K562 (cell line): Measurements from ENCODE around the gene METTL23. TPM values are rescaled to one million over a fixed set of nuclear protein-coding genes. Genes with fewer than 3 reads are reported as not detected.

Experiments used
- BHLHE40 ChIP-seq: IDR thresholded peaks from 2 replicates; pipeline ENCODE4 v1.6.1; 2011; ENCODE audit warnings: low read length, improper control_type of control experiment
- ETS2 ChIP-seq: IDR thresholded peaks from 2 replicates; pipeline ENCODE4 v1.6.1; 2016; ENCODE audit warnings: borderline replicate concordance, missing genetic modification characterization, mild to moderate bottlenecking, moderate library complexity, missing compliant biosample characterization; ENCODE audit not compliant: poor library complexity, severe bottlenecking
- MTA2 ChIP-seq: fragments of 450-650 bp; IDR thresholded peaks from 2 replicates; pipeline ENCODE4 v1.6.1; 2016; ENCODE audit warnings: low read depth
- PATZ1 ChIP-seq: fragments of 250-450 bp; sonication (Bioruptor Pico); IDR thresholded peaks from 2 replicates; pipeline ENCODE4 v1.5.0; 2020; ENCODE audit warnings: mild to moderate bottlenecking, borderline replicate concordance
- PHF8 ChIP-seq: fragments of 200-600 bp; sonication (generic); IDR thresholded peaks from 2 replicates; pipeline ENCODE4 v1.6.1; 2012; ENCODE audit warnings: mixed run types, mild to moderate bottlenecking, inconsistent platforms, low read length, moderate library complexity, borderline replicate concordance
- PRDM10 ChIP-seq: fragments of 450-650 bp; IDR thresholded peaks from 2 replicates; pipeline ENCODE4 v1.6.1; 2018; ENCODE audit not compliant: partially characterized antibody
- RBM14 ChIP-seq: fragments of 200-400 bp; formaldehyde crosslinking; IDR thresholded peaks from 2 replicates; pipeline ENCODE4 v1.6.1; 2018; ENCODE audit warnings: low read depth, mild to moderate bottlenecking, low read length, moderate library complexity, borderline replicate concordance; ENCODE audit not compliant: insufficient read depth
- RFX1 ChIP-seq: fragments of 450-650 bp; IDR thresholded peaks from 2 replicates; pipeline ENCODE4 v1.6.1; 2016; ENCODE audit warnings: mild to moderate bottlenecking, moderate library complexity
- SAP30 ChIP-seq: fragments of 200-600 bp; sonication (generic); IDR thresholded peaks from 2 replicates; pipeline ENCODE4 v1.6.1; 2012; ENCODE audit warnings: borderline replicate concordance, low read depth, mild to moderate bottlenecking, moderate library complexity, low read length, control low read depth, inconsistent platforms; ENCODE audit not compliant: insufficient read depth, poor library complexity, severe bottlenecking
- SRSF9 ChIP-seq: fragments of 200-400 bp; formaldehyde crosslinking; IDR thresholded peaks from 2 replicates; pipeline ENCODE4 v1.6.1; 2017; ENCODE audit warnings: low read depth, low read length, borderline replicate concordance
- ZNF133 ChIP-seq: fragments of 250-450 bp; sonication (Bioruptor Pico); IDR thresholded peaks from 2 replicates; pipeline ENCODE4 v1.4.0; 2020; ENCODE audit warnings: mild to moderate bottlenecking
- ZNF197 ChIP-seq: fragments of 200-800 bp; sonication (Bioruptor generic); IDR thresholded peaks from 2 replicates; pipeline ENCODE4 v1.6.1; 2016; ENCODE audit warnings: low read depth, missing genetic modification characterization, missing compliant biosample characterization
- ZNF76 ChIP-seq: fragments of 250-450 bp; sonication (Bioruptor Pico); IDR thresholded peaks from 2 replicates; pipeline ENCODE4 v1.4.0; 2020; ENCODE audit warnings: mild to moderate bottlenecking, moderate library complexity, borderline replicate concordance
- polyA plus RNA-seq, 8 experiments: library from polyadenylated mRNA; depleted of rRNA in 4 of 8; stranded (reverse) in 5 of 8; unstranded in 3 of 8; fragments of >200 nt; fragmentation: Nextera tagmentation in 2 of 8; fragmentation: Illumina TruSeq in 1 of 8; extraction: Ambion mirVana in 2 of 8; extraction: Trizol in 1 of 8; gene quantifications; 2 replicates each; pipeline versions ENCODE4 v1.2.1 to v1.2.3, GENCODE V29; 2011 to 2014; ENCODE audit warnings: inconsistent platforms in 1 of 8, missing spikeins in 1 of 8
- total RNA-seq, 7 experiments: library from RNA; depleted of rRNA in 6 of 7; stranded (reverse); fragments of >200 nt in 6 of 7; fragmentation: Illumina TruSeq in 2 of 7; extraction: Trizol in 2 of 7; gene quantifications; 2 replicates each; pipeline versions ENCODE4 v1.2.1 to v1.2.3, GENCODE V29; 2011 to 2021; ENCODE audit warnings: low replicate concordance in 1 of 7
- TF ChIP-seq, protein P1 (sequence below): fragments of 450-650 bp; IDR thresholded peaks from 2 replicates; pipeline ENCODE4 v1.6.1; 2016; ENCODE audit warnings: borderline replicate concordance
- TF ChIP-seq, protein P2 (sequence below): fragments of 250-450 bp; sonication (Bioruptor Pico); IDR thresholded peaks from 2 replicates; pipeline ENCODE4 v1.4.0; 2020; ENCODE audit warnings: mild to moderate bottlenecking, moderate library complexity

METTL23 gene
- total and polyA plus RNA-seq, 9 of the 15 experiments (the other 6 are each of a cell fraction or from before 2014, with no cell fraction given): 29.4 to 67.3 (median 41.6) TPM

DNA sequence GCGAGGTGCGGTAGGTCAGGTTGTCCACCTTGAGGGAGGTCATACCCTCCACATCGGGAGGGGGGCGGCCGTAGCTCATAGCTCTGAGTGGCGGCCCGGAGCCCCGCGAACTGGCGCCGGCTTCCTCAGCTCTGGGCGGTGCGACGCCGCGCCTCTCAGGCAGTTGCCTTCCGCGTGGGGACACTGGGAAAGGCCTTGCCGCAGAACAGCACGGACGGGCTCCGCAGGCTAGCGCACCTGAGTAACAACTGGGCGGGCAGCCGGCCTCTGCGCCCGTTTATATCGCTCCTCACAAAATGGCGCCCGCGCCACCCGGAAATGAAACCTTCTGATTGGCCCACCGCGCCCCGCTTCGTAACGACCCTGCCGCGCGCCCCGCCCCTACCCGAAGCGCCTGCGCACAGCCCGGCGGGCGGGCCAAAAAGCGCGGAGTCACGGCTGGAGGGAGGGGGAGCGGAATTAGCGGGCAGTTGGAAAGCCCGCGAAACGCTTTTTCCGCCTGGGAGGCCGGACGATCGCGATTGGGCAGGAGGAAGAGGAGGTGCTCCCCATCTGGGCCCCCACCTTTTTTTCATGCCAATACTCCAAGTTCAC is 10.5 kb downstream of the METTL23 start, which contains the start of gene SRSF2 (continued):
- TF ChIP-seq SAP30 (peak; percentile 66), ETS2 (tag) (no peak), ZNF133 (CRISPR knock-in tag) (no peak), PATZ1 (CRISPR knock-in tag) (no peak), ZNF76 (CRISPR knock-in tag) (no peak), ZNF197 (CRISPR knock-in tag) (no peak), BHLHE40 (peak; percentile 9; the same call in 1 of the 2 replicates), RBM14 (0 out of 2 replicates have a peak, but pooled peaks have one; percentile 64), RFX1 (no peak), PHF8 (peak; percentile 99), SRSF9 (no peak), MTA2 (no peak), PRDM10 (no peak)
- TF ChIP-seq, protein P1, sequence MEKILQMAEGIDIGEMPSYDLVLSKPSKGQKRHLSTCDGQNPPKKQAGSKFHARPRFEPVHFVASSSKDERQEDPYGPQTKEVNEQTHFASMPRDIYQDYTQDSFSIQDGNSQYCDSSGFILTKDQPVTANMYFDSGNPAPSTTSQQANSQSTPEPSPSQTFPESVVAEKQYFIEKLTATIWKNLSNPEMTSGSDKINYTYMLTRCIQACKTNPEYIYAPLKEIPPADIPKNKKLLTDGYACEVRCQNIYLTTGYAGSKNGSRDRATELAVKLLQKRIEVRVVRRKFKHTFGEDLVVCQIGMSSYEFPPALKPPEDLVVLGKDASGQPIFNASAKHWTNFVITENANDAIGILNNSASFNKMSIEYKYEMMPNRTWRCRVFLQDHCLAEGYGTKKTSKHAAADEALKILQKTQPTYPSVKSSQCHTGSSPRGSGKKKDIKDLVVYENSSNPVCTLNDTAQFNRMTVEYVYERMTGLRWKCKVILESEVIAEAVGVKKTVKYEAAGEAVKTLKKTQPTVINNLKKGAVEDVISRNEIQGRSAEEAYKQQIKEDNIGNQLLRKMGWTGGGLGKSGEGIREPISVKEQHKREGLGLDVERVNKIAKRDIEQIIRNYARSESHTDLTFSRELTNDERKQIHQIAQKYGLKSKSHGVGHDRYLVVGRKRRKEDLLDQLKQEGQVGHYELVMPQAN: peak; percentile 91
- TF ChIP-seq, protein P2, sequence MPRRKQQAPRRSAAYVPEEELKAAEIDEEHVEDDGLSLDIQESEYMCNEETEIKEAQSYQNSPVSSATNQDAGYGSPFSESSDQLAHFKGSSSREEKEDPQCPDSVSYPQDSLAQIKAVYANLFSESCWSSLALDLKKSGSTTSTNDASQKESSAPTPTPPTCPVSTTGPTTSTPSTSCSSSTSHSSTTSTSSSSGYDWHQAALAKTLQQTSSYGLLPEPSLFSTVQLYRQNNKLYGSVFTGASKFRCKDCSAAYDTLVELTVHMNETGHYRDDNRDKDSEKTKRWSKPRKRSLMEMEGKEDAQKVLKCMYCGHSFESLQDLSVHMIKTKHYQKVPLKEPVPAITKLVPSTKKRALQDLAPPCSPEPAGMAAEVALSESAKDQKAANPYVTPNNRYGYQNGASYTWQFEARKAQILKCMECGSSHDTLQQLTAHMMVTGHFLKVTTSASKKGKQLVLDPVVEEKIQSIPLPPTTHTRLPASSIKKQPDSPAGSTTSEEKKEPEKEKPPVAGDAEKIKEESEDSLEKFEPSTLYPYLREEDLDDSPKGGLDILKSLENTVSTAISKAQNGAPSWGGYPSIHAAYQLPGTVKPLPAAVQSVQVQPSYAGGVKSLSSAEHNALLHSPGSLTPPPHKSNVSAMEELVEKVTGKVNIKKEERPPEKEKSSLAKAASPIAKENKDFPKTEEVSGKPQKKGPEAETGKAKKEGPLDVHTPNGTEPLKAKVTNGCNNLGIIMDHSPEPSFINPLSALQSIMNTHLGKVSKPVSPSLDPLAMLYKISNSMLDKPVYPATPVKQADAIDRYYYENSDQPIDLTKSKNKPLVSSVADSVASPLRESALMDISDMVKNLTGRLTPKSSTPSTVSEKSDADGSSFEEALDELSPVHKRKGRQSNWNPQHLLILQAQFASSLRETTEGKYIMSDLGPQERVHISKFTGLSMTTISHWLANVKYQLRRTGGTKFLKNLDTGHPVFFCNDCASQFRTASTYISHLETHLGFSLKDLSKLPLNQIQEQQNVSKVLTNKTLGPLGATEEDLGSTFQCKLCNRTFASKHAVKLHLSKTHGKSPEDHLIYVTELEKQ (CRISPR knock-in tag): no peak
